HCT116 (cell line): ENCODE results near the gene SLCO6A1. TPM values are rescaled to one million over a fixed set of nuclear protein-coding genes. Genes with fewer than 3 reads are reported as not detected.

Experiments used
- ATAC-seq: fragments of 200-7000 bp; cut with Tn5 transposase; 2 replicates; pipeline ENCODE4 v1.9.1; 2020; ENCODE audit warnings: mild to moderate bottlenecking, moderate library complexity
- BruUV-seq: library from RNA; stranded (reverse); fragments of 400-500 nt; replicated peaks from 2 replicates; lab custom pipeline; 2021; lab: Mats Ljungman, UMichigan
- CTCF ChIA-PET: fragments of 300-600 bp; sonication (Branson Sonifier 250); formaldehyde crosslinking; loops from one replicate; lab custom pipeline; 2021; ENCODE audit warnings: antibody characterized with exemption; lab: Charles Lee
- POLR2A ChIA-PET: fragments of 300-600, 350-600 bp; sonication (Branson Sonifier 250); formaldehyde crosslinking; loops from one replicate; lab custom pipeline; 2021; ENCODE audit warnings: antibody characterized with exemption; lab: Charles Lee
- RAD21 ChIA-PET, 2 experiments: fragments of 300-600 bp; sonication (Branson Sonifier 250); formaldehyde crosslinking; loops; one replicate each; lab custom pipeline; 2023; ENCODE audit warnings: low total read pairs in 2 of 2; ENCODE audit not compliant: uncharacterized antibody in 2 of 2, unreplicated experiment in 2 of 2, low non-redundant PET in 1 of 2; lab: Charles Lee
- DNase-seq: peaks from one replicate; pipeline ENCODE4 v3.0.0-alpha.2; 2010; ENCODE audit warnings: low read depth, low spot score
- H2AFZ ChIP-seq: fragments of 200-600 bp; shearing (Covaris generic), sonication (generic); 2 replicates; pipeline ENCODE4 v1.6.1; 2017; ENCODE audit warnings: low read depth, mixed run types, mixed read lengths, antibody characterized with exemption, low read length; ENCODE audit not compliant: poor library complexity, severe bottlenecking
- H3K27ac ChIP-seq: 2 replicates; pipeline ENCODE4 v1.5.1; 2012; ENCODE audit warnings: low read depth, low read length
- H3K27me3 ChIP-seq: fragments of 200-600 bp; sonication (generic); 2 replicates; pipeline ENCODE4 v1.6.1; 2016; ENCODE audit warnings: mixed run types, low read length, mixed read lengths; ENCODE audit not compliant: insufficient read depth
- H3K36me3 ChIP-seq, 2 experiments: fragments of 200-500 bp in 1 of 2; fragments of 200-600 bp in 1 of 2; sonication (Bioruptor generic) in 1 of 2; sonication (generic) in 1 of 2; 2 replicates each; pipeline versions ENCODE4 v1.5.1 to v1.6.1; 2014 to 2016; ENCODE audit warnings: low read length in 2 of 2, inconsistent platforms in 1 of 2, mixed read lengths in 1 of 2, mixed run types in 1 of 2; ENCODE audit not compliant: insufficient read depth in 2 of 2, control insufficient read depth in 1 of 2
- H3K4me1 ChIP-seq, 2 experiments: fragments of 200-600 bp in 1 of 2; sonication (generic) in 1 of 2; 2 replicates each; pipeline versions ENCODE4 v1.5.1 to v1.6.1; 2012 to 2017; ENCODE audit warnings: low read length in 2 of 2, inconsistent platforms in 1 of 2, mild to moderate bottlenecking in 1 of 2, mixed read lengths in 1 of 2, mixed run types in 1 of 2, moderate library complexity in 1 of 2; ENCODE audit not compliant: insufficient read depth in 2 of 2, control insufficient read depth in 1 of 2
- H3K4me2 ChIP-seq: fragments of 200-600 bp; sonication (generic); 2 replicates; pipeline ENCODE4 v1.6.1; 2017; ENCODE audit warnings: mixed run types, low read length, mixed read lengths
- H3K4me3 ChIP-seq, 2 experiments: fragments of 200-600 bp in 1 of 2; sonication (generic) in 1 of 2; replicated peaks in 1 of 2; 2 replicates each; pipeline ENCODE4 v1.5.1; 2011 to 2016; ENCODE audit warnings: low read length in 2 of 2, control low read depth in 1 of 2, low read depth in 1 of 2, mild to moderate bottlenecking in 1 of 2, mixed read lengths in 1 of 2, mixed run types in 1 of 2
- H3K79me2 ChIP-seq: fragments of 200-600 bp; sonication (generic); 2 replicates; pipeline ENCODE4 v1.6.1; 2017; ENCODE audit warnings: mild to moderate bottlenecking, mixed run types, low read length, moderate library complexity, mixed read lengths; ENCODE audit not compliant: insufficient read depth
- H3K9ac ChIP-seq: fragments of 200-600 bp; sonication (generic); 2 replicates; pipeline ENCODE4 v1.6.1; 2016; ENCODE audit warnings: low read length, mixed read lengths
- H3K9me2 ChIP-seq: fragments of 200-600 bp; sonication (generic), shearing (Covaris generic); 2 replicates; pipeline ENCODE4 v1.6.1; 2017; ENCODE audit warnings: mixed run types, mild to moderate bottlenecking, moderate library complexity; ENCODE audit not compliant: insufficient read depth
- H3K9me3 ChIP-seq, 2 experiments: fragments of 200-500 bp in 1 of 2; fragments of 200-600 bp in 1 of 2; sonication (Bioruptor generic) in 1 of 2; sonication (generic) in 1 of 2; 2 replicates each; pipeline ENCODE4 v1.6.1; 2014 to 2017; ENCODE audit warnings: low read length in 2 of 2, mixed read lengths in 2 of 2, inconsistent platforms in 1 of 2, low read depth in 1 of 2, mild to moderate bottlenecking in 1 of 2, mixed run types in 1 of 2, moderate library complexity in 1 of 2; ENCODE audit not compliant: control insufficient read depth in 1 of 2, insufficient read depth in 1 of 2
- H4K20me1 ChIP-seq: fragments of 200-600 bp; sonication (generic), shearing (Covaris generic); 2 replicates; pipeline ENCODE4 v1.6.1; 2017; ENCODE audit warnings: mixed run types, mild to moderate bottlenecking, moderate library complexity; ENCODE audit not compliant: insufficient read depth
- ATF3 ChIP-seq: IDR thresholded peaks from 2 replicates; pipeline ENCODE4 v1.6.1; 2012
- CEBPB ChIP-seq: IDR thresholded peaks from 2 replicates; pipeline ENCODE4 v1.6.1; 2012; ENCODE audit warnings: low read depth
- CTCF ChIP-seq, 3 experiments: fragments of 200-600 bp in 1 of 3; sonication (generic) in 1 of 3; IDR thresholded peaks in 2 of 3; conservative IDR thresholded peaks in 1 of 3; 2 replicates each; pipeline ENCODE4 v1.5.1; 2012 to 2017; ENCODE audit warnings: low read depth in 2 of 3, low read length in 2 of 3, antibody characterized with exemption in 1 of 3, borderline replicate concordance in 1 of 3, control low read depth in 1 of 3, mild to moderate bottlenecking in 1 of 3, mixed read lengths in 1 of 3, mixed run types in 1 of 3, moderate library complexity in 1 of 3; ENCODE audit not compliant: insufficient read depth in 1 of 3
- ELF1 ChIP-seq: IDR thresholded peaks from 2 replicates; pipeline ENCODE4 v1.6.1; 2012; ENCODE audit warnings: low read depth, borderline replicate concordance
- EZH2 ChIP-seq: fragments of 200-600 bp; sonication (generic); IDR thresholded peaks from 2 replicates; pipeline ENCODE4 v1.6.1; 2017; ENCODE audit warnings: antibody characterized with exemption, mixed run types
- EZH2phosphoT487 ChIP-seq: fragments of 200-600 bp; IDR thresholded peaks from 2 replicates; pipeline ENCODE4 v1.6.1; 2018; ENCODE audit warnings: antibody characterized with exemption, borderline replicate concordance
- MAX ChIP-seq: IDR thresholded peaks from 2 replicates; pipeline ENCODE4 v1.6.1; 2012
- POLR2A ChIP-seq: IDR thresholded peaks from 2 replicates; pipeline ENCODE4 v1.7.0; 2011; ENCODE audit warnings: borderline replicate concordance; ENCODE audit not compliant: insufficient read depth, insufficient read length; ENCODE audit errors: extremely low read depth
- RAD21 ChIP-seq: IDR thresholded peaks from 2 replicates; pipeline ENCODE4 v1.6.1; 2012; ENCODE audit warnings: low read depth, mild to moderate bottlenecking
- SIN3A ChIP-seq: IDR thresholded peaks from 2 replicates; pipeline ENCODE4 v1.6.1; 2012; ENCODE audit warnings: low read depth
- SP1 ChIP-seq: IDR thresholded peaks from 2 replicates; pipeline ENCODE4 v1.6.1; 2012; ENCODE audit warnings: low read depth
- TCF7L2 ChIP-seq: IDR thresholded peaks from 2 replicates; pipeline ENCODE4 v1.7.0; 2011; ENCODE audit warnings: borderline replicate concordance, inconsistent platforms; ENCODE audit not compliant: insufficient read depth, insufficient read length; ENCODE audit errors: extremely low read depth
- ZBTB33 ChIP-seq: IDR thresholded peaks from 2 replicates; pipeline ENCODE4 v1.6.1; 2011; ENCODE audit warnings: mild to moderate bottlenecking, low read length, moderate library complexity; ENCODE audit not compliant: insufficient replicate concordance; ENCODE audit errors: extremely low read depth
- ZFX ChIP-seq: fragments of 450-650 bp; IDR thresholded peaks from 2 replicates; pipeline ENCODE4 v1.6.1; 2017
- intact Hi-C: fragments of 100-400 bp; cut with micrococcal nuclease; formaldehyde crosslinking; loops from 2 replicates; pipeline ENCODE4 v1.10.0; 2022
- total RNA-seq: library from RNA; stranded (reverse); gene quantifications from one replicate; pipeline ENCODE4 v1.2.1, GENCODE V29; 2021; ENCODE audit not compliant: unreplicated experiment

The SLCO6A1 gene
- total RNA-seq, 1 experiment from 2014 or later: 0.69 TPM

- Histone ChIP-seq H3K27ac (no peak overlapping the region), H3K4me1 (no peaks in the 10 kb centered on the region), H3K9ac (no peak overlapping the region), H3K4me3 (no peak overlapping the region), H3K79me2 (no peaks in the 10 kb centered on the region), H3K27me3 (no peaks in the 10 kb centered on the region), H3K4me2 (no peak overlapping the region), H3K9me3 (no peaks in the 10 kb centered on the region), H3K36me3 (no peaks in the 10 kb centered on the region), H4K20me1 (no peaks in the 10 kb centered on the region), H3K9me2 (no peaks in the 10 kb centered on the region), H2AFZ (no peak overlapping the region)
- BruUV-seq: no TSS peak
- DNase-seq (no peak), ATAC-seq (no peak)
- ChIA-PET POLR2A (no interaction called here), CTCF (no interaction called here), RAD21 (no interaction called here)
- TF ChIP-seq RAD21 (no peak), ATF3 (no peak), EZH2 (no peak), MAX (no peak), POLR2A (no peak), EZH2phosphoT487 (no peak), SIN3A (no peak), SP1 (no peak), TCF7L2 (no peak), ZBTB33 (no peak), CTCF (IDR thresholded peaks at IDR 0.05 in 2 of 3, conservative IDR thresholded peaks at IDR 0.05 in 1 of 3; ENCODE audit: borderline replicate concordance in 1 of 3, insufficient read depth in 1 of 3, low read depth in 2 of 3, low read length in 2 of 3) (no peak), CEBPB (no peak), ELF1 (no peak), ZFX (no peak)
- intact Hi-C loops: no loop called here
These were observed 110.6 kb downstream of the SLCO6A1 start for GRCh38 chr5:102388235-102388634.
